Measurements from ENCODE around the gene TMEM80.

- no peak for TF ChIP-seq EZH2 (IDR thresholded peaks at IDR 0.05; ENCODE audit: low read depth, unreplicated experiment)
- TF ChIP-seq, protein P1, sequence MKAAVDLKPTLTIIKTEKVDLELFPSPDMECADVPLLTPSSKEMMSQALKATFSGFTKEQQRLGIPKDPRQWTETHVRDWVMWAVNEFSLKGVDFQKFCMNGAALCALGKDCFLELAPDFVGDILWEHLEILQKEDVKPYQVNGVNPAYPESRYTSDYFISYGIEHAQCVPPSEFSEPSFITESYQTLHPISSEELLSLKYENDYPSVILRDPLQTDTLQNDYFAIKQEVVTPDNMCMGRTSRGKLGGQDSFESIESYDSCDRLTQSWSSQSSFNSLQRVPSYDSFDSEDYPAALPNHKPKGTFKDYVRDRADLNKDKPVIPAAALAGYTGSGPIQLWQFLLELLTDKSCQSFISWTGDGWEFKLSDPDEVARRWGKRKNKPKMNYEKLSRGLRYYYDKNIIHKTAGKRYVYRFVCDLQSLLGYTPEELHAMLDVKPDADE (IDR thresholded peaks at IDR 0.05) = no peak
- TF ChIP-seq, protein P2, sequence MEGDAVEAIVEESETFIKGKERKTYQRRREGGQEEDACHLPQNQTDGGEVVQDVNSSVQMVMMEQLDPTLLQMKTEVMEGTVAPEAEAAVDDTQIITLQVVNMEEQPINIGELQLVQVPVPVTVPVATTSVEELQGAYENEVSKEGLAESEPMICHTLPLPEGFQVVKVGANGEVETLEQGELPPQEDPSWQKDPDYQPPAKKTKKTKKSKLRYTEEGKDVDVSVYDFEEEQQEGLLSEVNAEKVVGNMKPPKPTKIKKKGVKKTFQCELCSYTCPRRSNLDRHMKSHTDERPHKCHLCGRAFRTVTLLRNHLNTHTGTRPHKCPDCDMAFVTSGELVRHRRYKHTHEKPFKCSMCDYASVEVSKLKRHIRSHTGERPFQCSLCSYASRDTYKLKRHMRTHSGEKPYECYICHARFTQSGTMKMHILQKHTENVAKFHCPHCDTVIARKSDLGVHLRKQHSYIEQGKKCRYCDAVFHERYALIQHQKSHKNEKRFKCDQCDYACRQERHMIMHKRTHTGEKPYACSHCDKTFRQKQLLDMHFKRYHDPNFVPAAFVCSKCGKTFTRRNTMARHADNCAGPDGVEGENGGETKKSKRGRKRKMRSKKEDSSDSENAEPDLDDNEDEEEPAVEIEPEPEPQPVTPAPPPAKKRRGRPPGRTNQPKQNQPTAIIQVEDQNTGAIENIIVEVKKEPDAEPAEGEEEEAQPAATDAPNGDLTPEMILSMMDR (conservative IDR thresholded peaks at IDR 0.05; ENCODE audit: low read depth in 2 of 2) = no peak
- no peak for TF ChIP-seq REST (IDR thresholded peaks at IDR 0.05; ENCODE audit: unreplicated experiment)
- no peak for TF ChIP-seq POLR2AphosphoS5 (IDR thresholded peaks at IDR 0.05; ENCODE audit: low read depth)
- TF ChIP-seq EZH2phosphoT487 (IDR thresholded peaks at IDR 0.05; ENCODE audit: unreplicated experiment) = no peak
- no peak for TF ChIP-seq JUNB (IDR thresholded peaks at IDR 0.05; ENCODE audit: unreplicated experiment)
- no peak for TF ChIP-seq ZNF114 (CRISPR knock-in tag; IDR thresholded peaks at IDR 0.05)
- no peak for TF ChIP-seq CREB1 (CRISPR knock-in tag; IDR thresholded peaks at IDR 0.05; ENCODE audit: low read depth)
- TF ChIP-seq NANOG (IDR thresholded peaks at IDR 0.05; ENCODE audit: borderline replicate concordance) = no peak
Measured at GRCh38 chr11:705646-706438, 10.2 kb downstream of the TMEM80 start, which contains the start of gene EPS8L2.
